Measurements from ENCODE around the gene NOC4L. TPM values are rescaled to one million over a fixed set of nuclear protein-coding genes. Genes with fewer than 3 reads are reported as not detected.

The NOC4L gene
- total and polyA plus RNA-seq, 2 of the 4 experiments (the other 2 are of a cell fraction), result 5.2 to 13.4 TPM

DNA sequence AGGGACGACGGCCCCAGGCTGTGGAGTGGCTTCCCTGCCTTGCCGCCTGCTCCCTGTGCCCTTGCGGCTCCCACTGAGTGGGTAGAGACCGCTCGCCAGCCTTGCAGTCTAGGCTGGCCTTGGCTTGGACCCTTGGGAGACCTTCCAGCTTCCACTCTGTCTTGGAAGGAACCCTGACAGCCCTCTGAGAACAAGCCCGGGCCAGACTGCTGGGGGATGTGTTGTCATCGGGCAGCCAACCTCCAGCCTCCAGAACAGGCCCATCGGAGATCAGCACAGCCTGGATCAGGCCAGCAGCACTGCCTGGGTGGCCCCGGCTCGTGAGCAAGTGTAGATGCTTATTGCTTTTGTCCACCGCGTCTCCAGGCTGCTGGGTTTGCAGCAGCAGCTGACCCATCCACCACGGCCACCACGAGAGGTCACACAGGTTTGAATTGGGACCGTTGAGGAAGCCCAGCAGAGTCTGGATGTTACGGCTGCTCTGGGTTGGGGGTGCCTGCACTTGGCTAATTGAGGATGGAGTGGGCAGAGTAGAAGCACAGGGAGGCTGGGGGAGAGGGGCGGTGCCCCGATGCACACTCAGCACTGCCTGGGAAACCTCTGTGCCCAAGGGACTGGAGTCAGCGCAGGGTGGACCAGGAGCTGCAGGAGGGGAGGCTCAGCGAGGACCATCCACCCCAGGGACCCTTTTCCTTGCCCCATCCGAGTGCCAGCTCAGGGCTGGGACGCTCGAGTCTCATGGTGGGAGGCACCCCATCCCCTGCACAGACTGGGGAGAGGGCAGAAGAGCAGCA lies 55.5 kb downstream of the NOC4L start:
- ChIA-PET CTCF (no interaction called here), POLR2A (ENCODE audit: unreplicated experiment) (no interaction called here)
- Histone ChIP-seq H3K4me3 (ENCODE audit: insufficient read depth, low read depth, low read length) (no peak overlapping the region), H3K4ac (ENCODE audit: low read depth, low read length) (no peak overlapping the region), H3K27ac (ENCODE audit: insufficient read depth, low read length) (no peak overlapping the region), H3K23ac (ENCODE audit: low read depth, low read length) (no peak overlapping the region), H2BK120ac (ENCODE audit: low read depth, low read length) (no peak overlapping the region), H2BK15ac (ENCODE audit: low read depth, low read length) (no peak overlapping the region), H3K9me1 (ENCODE audit: insufficient read depth, low read length) (no peaks in the 10 kb centered on the region), H3K56ac (ENCODE audit: extremely low read depth, insufficient read depth, low read length) (no peak overlapping the region), H3K9ac (ENCODE audit: low read depth, low read length) (no peak overlapping the region), H4K20me1 (ENCODE audit: insufficient read depth, low read length) (no peaks in the 10 kb centered on the region), H2AFZ (replicated peaks; ENCODE audit: low read length, poor library complexity) (no peak overlapping the region), H2BK5ac (ENCODE audit: low read depth, low read length, poor library complexity, severe bottlenecking) (no peak overlapping the region), H4K91ac (ENCODE audit: insufficient read depth, low read depth, low read length) (no peak overlapping the region), H3K14ac (replicated peaks; ENCODE audit: low read depth, low read length) (no peak overlapping the region), H3K4me1 (ENCODE audit: control insufficient read depth, insufficient read depth, low read length) (no peaks in the 10 kb centered on the region), H3K9me3 (ENCODE audit: control insufficient read depth, insufficient read depth, low read length) (no peaks in the 10 kb centered on the region), H2AK5ac (ENCODE audit: low read depth, low read length) (no peak overlapping the region), H3K27me3 (ENCODE audit: control insufficient read depth, insufficient read depth, low read length) (peaks cover 13% of the 10 kb centered on the region), H3K18ac (ENCODE audit: low read depth, low read length) (no peak overlapping the region), H4K8ac (ENCODE audit: low read depth in 2 of 2, low read length in 2 of 2) (no peak overlapping the region), H3K79me1 (ENCODE audit: low read depth in 1 of 2, low read length in 2 of 2) (no peaks in the 10 kb centered on the region), H4K5ac (ENCODE audit: low read depth, low read length) (no peak overlapping the region), H3K4me2 (ENCODE audit: low read depth, low read length) (no peak overlapping the region), H3K36me3 (ENCODE audit: control insufficient read depth, insufficient read depth, low read length) (no peaks in the 10 kb centered on the region), H2AK9ac (replicated peaks; ENCODE audit: low read depth, low read length, poor library complexity) (no peak overlapping the region), H2BK20ac (ENCODE audit: low read depth, low read length) (no peak overlapping the region)
- TF ChIP-seq, protein P1, sequence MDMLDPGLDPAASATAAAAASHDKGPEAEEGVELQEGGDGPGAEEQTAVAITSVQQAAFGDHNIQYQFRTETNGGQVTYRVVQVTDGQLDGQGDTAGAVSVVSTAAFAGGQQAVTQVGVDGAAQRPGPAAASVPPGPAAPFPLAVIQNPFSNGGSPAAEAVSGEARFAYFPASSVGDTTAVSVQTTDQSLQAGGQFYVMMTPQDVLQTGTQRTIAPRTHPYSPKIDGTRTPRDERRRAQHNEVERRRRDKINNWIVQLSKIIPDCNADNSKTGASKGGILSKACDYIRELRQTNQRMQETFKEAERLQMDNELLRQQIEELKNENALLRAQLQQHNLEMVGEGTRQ (IDR thresholded peaks at IDR 0.05; ENCODE audit: low read depth, low read length), result no peak
- TF ChIP-seq FOS (IDR thresholded peaks at IDR 0.05; ENCODE audit: low read depth, low read length), result no peak
- no peak for TF ChIP-seq RFX5 (IDR thresholded peaks at IDR 0.05; ENCODE audit: low read depth, low read length)
- TF ChIP-seq BHLHE40 (IDR thresholded peaks at IDR 0.05; ENCODE audit: low read depth, low read length), result no peak
- TF ChIP-seq MAZ (IDR thresholded peaks at IDR 0.05; ENCODE audit: borderline replicate concordance, low read depth, low read length), result no peak
- no peak for TF ChIP-seq RCOR1 (IDR thresholded peaks at IDR 0.05; ENCODE audit: insufficient replicate concordance, low read length)
- TF ChIP-seq, protein P2, sequence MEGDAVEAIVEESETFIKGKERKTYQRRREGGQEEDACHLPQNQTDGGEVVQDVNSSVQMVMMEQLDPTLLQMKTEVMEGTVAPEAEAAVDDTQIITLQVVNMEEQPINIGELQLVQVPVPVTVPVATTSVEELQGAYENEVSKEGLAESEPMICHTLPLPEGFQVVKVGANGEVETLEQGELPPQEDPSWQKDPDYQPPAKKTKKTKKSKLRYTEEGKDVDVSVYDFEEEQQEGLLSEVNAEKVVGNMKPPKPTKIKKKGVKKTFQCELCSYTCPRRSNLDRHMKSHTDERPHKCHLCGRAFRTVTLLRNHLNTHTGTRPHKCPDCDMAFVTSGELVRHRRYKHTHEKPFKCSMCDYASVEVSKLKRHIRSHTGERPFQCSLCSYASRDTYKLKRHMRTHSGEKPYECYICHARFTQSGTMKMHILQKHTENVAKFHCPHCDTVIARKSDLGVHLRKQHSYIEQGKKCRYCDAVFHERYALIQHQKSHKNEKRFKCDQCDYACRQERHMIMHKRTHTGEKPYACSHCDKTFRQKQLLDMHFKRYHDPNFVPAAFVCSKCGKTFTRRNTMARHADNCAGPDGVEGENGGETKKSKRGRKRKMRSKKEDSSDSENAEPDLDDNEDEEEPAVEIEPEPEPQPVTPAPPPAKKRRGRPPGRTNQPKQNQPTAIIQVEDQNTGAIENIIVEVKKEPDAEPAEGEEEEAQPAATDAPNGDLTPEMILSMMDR (conservative IDR thresholded peaks at IDR 0.05; ENCODE audit: low read depth, low read length), result no peak
- no peak for TF ChIP-seq POLR2A (IDR thresholded peaks at IDR 0.05; ENCODE audit: low read depth, low read length)
- TF ChIP-seq NFE2L2 (IDR thresholded peaks at IDR 0.05; ENCODE audit: low read depth, low read length), result no peak
- no peak for TF ChIP-seq RAD21 (IDR thresholded peaks at IDR 0.05; ENCODE audit: low read length)
- no peak for TF ChIP-seq MAFK (IDR thresholded peaks at IDR 0.05; ENCODE audit: low read depth, low read length)
- TF ChIP-seq, protein P3, sequence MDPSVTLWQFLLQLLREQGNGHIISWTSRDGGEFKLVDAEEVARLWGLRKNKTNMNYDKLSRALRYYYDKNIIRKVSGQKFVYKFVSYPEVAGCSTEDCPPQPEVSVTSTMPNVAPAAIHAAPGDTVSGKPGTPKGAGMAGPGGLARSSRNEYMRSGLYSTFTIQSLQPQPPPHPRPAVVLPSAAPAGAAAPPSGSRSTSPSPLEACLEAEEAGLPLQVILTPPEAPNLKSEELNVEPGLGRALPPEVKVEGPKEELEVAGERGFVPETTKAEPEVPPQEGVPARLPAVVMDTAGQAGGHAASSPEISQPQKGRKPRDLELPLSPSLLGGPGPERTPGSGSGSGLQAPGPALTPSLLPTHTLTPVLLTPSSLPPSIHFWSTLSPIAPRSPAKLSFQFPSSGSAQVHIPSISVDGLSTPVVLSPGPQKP (IDR thresholded peaks at IDR 0.05; ENCODE audit: borderline replicate concordance, low read depth, low read length), result no peak
- no peak for TF ChIP-seq CHD1 (IDR thresholded peaks at IDR 0.05; ENCODE audit: low read depth, low read length)
- no peak for TF ChIP-seq SMC3 (IDR thresholded peaks at IDR 0.05; ENCODE audit: low read depth, low read length)
- no peak for TF ChIP-seq CEBPB (IDR thresholded peaks at IDR 0.05; ENCODE audit: low read depth, low read length)
- TF ChIP-seq MXI1 (IDR thresholded peaks at IDR 0.05; ENCODE audit: borderline replicate concordance, low read depth, low read length), result no peak
- 62% methylated on average over 13 of the region's 24 CpGs; no CpG with 5 or more reads in 1 of the 2 experiments for WGBS, 2 experiments (ENCODE audit: extremely low coverage in 2 of 2, insufficient read length in 1 of 2)
- dilution Hi-C loops (cut with HindIII; ENCODE audit: low sequenced_read_pairs, unreplicated experiment), result no loop called here
- no peak for ATAC-seq (ENCODE audit: low read depth)
- intact Hi-C loops (cut with micrococcal nuclease), result no loop called here
- no peak for DNase-seq
- no TSS peak for BruUV-seq (replicated peaks)
- in situ Hi-C loops (cut with MboI; ENCODE audit: low sequenced_read_pairs), result no loop called here
